Measurements from ENCODE around the gene GYPC.

DNA sequence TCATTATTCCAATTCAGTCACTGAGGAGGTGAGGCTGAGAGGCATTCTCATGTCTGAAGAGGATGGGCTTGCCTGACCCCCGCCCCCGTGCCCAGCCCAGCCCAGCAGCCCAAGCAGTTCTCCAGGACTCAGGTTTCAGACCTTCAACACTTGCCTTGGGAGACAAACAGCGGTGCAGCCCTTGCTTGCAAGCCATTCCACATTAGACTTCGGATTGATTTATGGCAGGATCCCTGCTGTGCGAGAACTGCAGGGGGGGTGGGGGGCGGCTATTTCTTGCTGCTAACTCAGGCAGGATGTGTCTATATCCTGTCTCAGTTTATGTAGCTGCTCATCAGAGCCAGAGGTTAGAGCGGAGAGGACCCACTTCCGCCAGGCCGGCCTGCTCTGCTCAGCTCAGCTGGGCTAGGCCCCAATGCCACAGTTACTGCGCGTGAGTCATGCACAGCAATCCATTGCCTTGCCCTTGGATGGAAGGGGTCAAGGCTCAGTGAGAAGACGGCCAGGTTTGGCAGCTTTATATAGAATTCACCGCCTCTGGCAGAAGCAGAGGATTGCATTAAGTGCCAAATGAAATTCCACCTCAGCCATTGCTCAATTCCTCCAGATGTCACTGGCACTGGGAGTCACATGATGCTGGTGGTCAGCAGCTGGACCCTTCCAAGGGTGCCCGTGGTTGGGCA, 1.8 kb downstream of the GYPC start:
- TF ChIP-seq, protein P1, sequence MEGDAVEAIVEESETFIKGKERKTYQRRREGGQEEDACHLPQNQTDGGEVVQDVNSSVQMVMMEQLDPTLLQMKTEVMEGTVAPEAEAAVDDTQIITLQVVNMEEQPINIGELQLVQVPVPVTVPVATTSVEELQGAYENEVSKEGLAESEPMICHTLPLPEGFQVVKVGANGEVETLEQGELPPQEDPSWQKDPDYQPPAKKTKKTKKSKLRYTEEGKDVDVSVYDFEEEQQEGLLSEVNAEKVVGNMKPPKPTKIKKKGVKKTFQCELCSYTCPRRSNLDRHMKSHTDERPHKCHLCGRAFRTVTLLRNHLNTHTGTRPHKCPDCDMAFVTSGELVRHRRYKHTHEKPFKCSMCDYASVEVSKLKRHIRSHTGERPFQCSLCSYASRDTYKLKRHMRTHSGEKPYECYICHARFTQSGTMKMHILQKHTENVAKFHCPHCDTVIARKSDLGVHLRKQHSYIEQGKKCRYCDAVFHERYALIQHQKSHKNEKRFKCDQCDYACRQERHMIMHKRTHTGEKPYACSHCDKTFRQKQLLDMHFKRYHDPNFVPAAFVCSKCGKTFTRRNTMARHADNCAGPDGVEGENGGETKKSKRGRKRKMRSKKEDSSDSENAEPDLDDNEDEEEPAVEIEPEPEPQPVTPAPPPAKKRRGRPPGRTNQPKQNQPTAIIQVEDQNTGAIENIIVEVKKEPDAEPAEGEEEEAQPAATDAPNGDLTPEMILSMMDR (conservative IDR thresholded peaks at IDR 0.05 in 1 of 2, IDR thresholded peaks at IDR 0.05 in 1 of 2; ENCODE audit: extremely low read depth in 1 of 2, insufficient read depth in 1 of 2, low read depth in 1 of 2, low read length in 2 of 2): no peak
- no peak for TF ChIP-seq EZH2 (IDR thresholded peaks at IDR 0.05; ENCODE audit: borderline replicate concordance, low read length)

Measured in mammary epithelial cell (primary cell).